CD14-positive monocyte (primary cell): ENCODE data around the gene KSR1. TPM values are rescaled to one million over a fixed set of nuclear protein-coding genes. Genes with fewer than 3 reads are reported as not detected.
A peak's percentile ranks its signal among the peaks of the same experiment; 100 is the strongest.
"Not testable (repeated sequence)": the region's sequence is repeated elsewhere in the genome, so short reads cannot be mapped to it uniquely, and the experiment has no call there.

Experiments
- DNase-seq, 3 donors: peaks; one replicate each; pipeline ENCODE4 v3.0.0-alpha.2; 2011 to 2022
- H2AFZ ChIP-seq: 2 replicates; pipeline ENCODE4 v1.6.0; 2012; ENCODE audit warnings: mild to moderate bottlenecking, low read depth, low read length, inconsistent platforms; ENCODE audit not compliant: insufficient read depth, poor library complexity, severe bottlenecking
- H3K27ac ChIP-seq, 2 donors: 1 replicate in 1 of 2; 2 replicates in 1 of 2; pipeline ENCODE4 v1.5.1; 2012 to 2013; ENCODE audit warnings: low read length in 2 of 2, control low read depth in 1 of 2, inconsistent platforms in 1 of 2, low read depth in 1 of 2, mild to moderate bottlenecking in 1 of 2
- H3K27me3 ChIP-seq, 2 donors: one replicate each; pipeline versions ENCODE4 v1.6.0 to v1.6.1; 2011 to 2013; ENCODE audit warnings: low read length in 2 of 2; ENCODE audit not compliant: control insufficient read depth in 2 of 2, insufficient read depth in 2 of 2
- H3K36me3 ChIP-seq, 2 donors: replicated peaks in 1 of 2; 1 replicate in 1 of 2; 2 replicates in 1 of 2; pipeline versions ENCODE4 v1.5.1 to v1.6.1; 2012 to 2013; ENCODE audit warnings: low read length in 2 of 2, control low read depth in 1 of 2, inconsistent platforms in 1 of 2, mild to moderate bottlenecking in 1 of 2; ENCODE audit not compliant: insufficient read depth in 2 of 2, control insufficient read depth in 1 of 2
- H3K4me1 ChIP-seq, 2 donors: 1 replicate in 1 of 2; 2 replicates in 1 of 2; pipeline versions ENCODE4 v1.5.1 to v1.6.1; 2012 to 2013; ENCODE audit warnings: low read length in 2 of 2, control low read depth in 1 of 2, inconsistent platforms in 1 of 2, mild to moderate bottlenecking in 1 of 2, moderate library complexity in 1 of 2; ENCODE audit not compliant: insufficient read depth in 2 of 2, control insufficient read depth in 1 of 2
- H3K4me2 ChIP-seq: replicated peaks from 2 replicates; pipeline ENCODE3; 2012; ENCODE audit warnings: low read length, moderate library complexity, mild to moderate bottlenecking; ENCODE audit not compliant: poor library complexity, severe bottlenecking; ENCODE audit errors: extremely low read depth
- H3K4me3 ChIP-seq, 3 experiments: fragments of 200-600 bp in 1 of 3; sonication (generic) in 1 of 3; replicated peaks in 1 of 3; 1 replicate in 2 of 3; 2 replicates in 1 of 3; pipeline ENCODE4 v1.5.1; 2011 to 2013; ENCODE audit warnings: low read length in 3 of 3, mild to moderate bottlenecking in 3 of 3, control low read depth in 2 of 3, low read depth in 2 of 3, inconsistent platforms in 1 of 3, moderate library complexity in 1 of 3
- H3K79me2 ChIP-seq: 2 replicates; pipeline ENCODE4 v1.6.0; 2012; ENCODE audit warnings: mild to moderate bottlenecking, control low read depth, inconsistent platforms, low read length, moderate library complexity; ENCODE audit not compliant: insufficient read depth
- H3K9ac ChIP-seq: 2 replicates; pipeline ENCODE4 v1.6.0; 2017; ENCODE audit warnings: low read length, mild to moderate bottlenecking; ENCODE audit not compliant: insufficient read depth, poor library complexity, severe bottlenecking
- H3K9me3 ChIP-seq, 2 donors: replicated peaks in 1 of 2; 1 replicate in 1 of 2; 2 replicates in 1 of 2; pipeline versions ENCODE4 v1.5.1 to v1.6.1; 2012 to 2013; ENCODE audit warnings: low read length in 2 of 2, control low read depth in 1 of 2; ENCODE audit not compliant: control insufficient read depth in 1 of 2, insufficient read depth in 1 of 2
- H4K20me1 ChIP-seq: 2 replicates; pipeline ENCODE4 v1.6.0; 2012; ENCODE audit warnings: mild to moderate bottlenecking, low read length, control low read depth, moderate library complexity; ENCODE audit not compliant: insufficient read depth
- H3K27ac Mint-ChIP-seq, 7 donors: one replicate each; pipeline ENCODE4 v1.8.0; 2020; ENCODE audit warnings: mild to moderate bottlenecking in 7 of 7, mixed read lengths in 7 of 7, moderate library complexity in 6 of 7, inconsistent platforms in 2 of 7
- H3K27me3 Mint-ChIP-seq, 3 donors: one replicate each; pipeline ENCODE4 v1.8.0; 2021 to 2022; ENCODE audit warnings: low read depth in 3 of 3, mild to moderate bottlenecking in 3 of 3, mixed read lengths in 3 of 3, moderate library complexity in 3 of 3, inconsistent platforms in 1 of 3
- H3K36me3 Mint-ChIP-seq, 2 donors: one replicate each; pipeline ENCODE4 v1.8.0; 2020; ENCODE audit warnings: mixed read lengths in 2 of 2, inconsistent platforms in 1 of 2, mild to moderate bottlenecking in 1 of 2
- H3K4me1 Mint-ChIP-seq: one replicate; pipeline ENCODE4 v1.8.0; 2020; ENCODE audit warnings: mild to moderate bottlenecking, mixed read lengths
- H3K4me3 Mint-ChIP-seq, 2 donors: one replicate each; pipeline ENCODE4 v1.8.0; 2020; ENCODE audit warnings: mild to moderate bottlenecking in 2 of 2, mixed read lengths in 2 of 2, moderate library complexity in 1 of 2
- H3K9me3 Mint-ChIP-seq, 7 donors: one replicate each; pipeline ENCODE4 v1.8.0; 2020 to 2022; ENCODE audit warnings: mixed read lengths in 7 of 7, mild to moderate bottlenecking in 6 of 7, moderate library complexity in 6 of 7, inconsistent platforms in 2 of 7
- CTCF ChIP-seq: fragments of 200-600 bp; IDR thresholded peaks from one replicate; pipeline ENCODE4 v1.8.0; 2022; ENCODE audit warnings: antibody characterized with exemption, mild to moderate bottlenecking
- WGBS: methylation state at CpG from one replicate; pipeline ENCODE4 v1.1.5; 2013; ENCODE audit warnings: missing lambda C conversion rate; ENCODE audit not compliant: insufficient coverage; 5-methylcytosine and 5-hydroxymethylcytosine counted together
- intact Hi-C, 2 donors: fragments of 100-400 bp; cut with micrococcal nuclease; formaldehyde crosslinking; loops; one replicate each; pipeline versions ENCODE4 v1.15.0 to v1.15.1; 2023
- polyA plus RNA-seq, 3 donors: library from polyadenylated mRNA; depleted of rRNA in 1 of 3; unstranded in 2 of 3; stranded (reverse) in 1 of 3; fragments of 300-500 nt in 2 of 3; fragments of >200 nt in 1 of 3; fragmentation: Illumina TruSeq in 2 of 3; gene quantifications; 1 replicate in 2 of 3; 2 replicates in 1 of 3; pipeline ENCODE4 v1.2.3, GENCODE V29; 2012 to 2021

Gene KSR1
- polyA plus RNA-seq, 3 donors: 1.2 to 111 (median 4.2) TPM

GRCh38 chr17:27498615-27499309 lies 42.5 kb downstream of the KSR1 start:
- no peak overlapping the region for H3K9ac ChIP-seq
- H3K4me3 ChIP-seq: no peak overlapping the region
- H4K20me1 ChIP-seq: peaks cover 76% of the 10 kb centered on the region
- H3K79me2 ChIP-seq: peaks cover 82% of the 10 kb centered on the region
- H3K27ac ChIP-seq: peak overlapping the region in 1 of 2 donors; percentile 12
- no peak overlapping the region for H3K4me2 ChIP-seq
- no peak for DNase-seq
- no peak overlapping the region for H2AFZ ChIP-seq
- Mint-ChIP-seq H3K4me1 (peaks cover 34% of the 10 kb centered on the region), H3K36me3 (peaks cover 22 to 29% of the 10 kb centered on the region in 2 donors), H3K4me3 (no peak overlapping the region), H3K27ac (peak overlapping the region in 3 of 7 donors; percentile 59 to 81 (median 67)), H3K27me3 (no peaks in the 10 kb centered on the region), H3K9me3 (peaks cover 0 to 6% (median 4%) of the 10 kb centered on the region in 7 donors)
- no peak for TF ChIP-seq CTCF
- no peaks in the 10 kb centered on the region for H3K9me3 ChIP-seq
- intact Hi-C loops: no loop called here
- peaks cover 4 to 21% of the 10 kb centered on the region in 2 donors for H3K36me3 ChIP-seq
- WGBS: 98% methylated on average over 6 of the region's 8 CpGs
- H3K27me3 ChIP-seq: no peaks in the 10 kb centered on the region
- H3K4me1 ChIP-seq: peaks cover 17 to 21% of the 10 kb centered on the region in 2 donors

GRCh38 chr17:27499451-27500265 lies 43.4 kb downstream of the KSR1 start:
- Histone ChIP-seq H3K4me3 (no peak overlapping the region), H3K79me2 (peaks cover 85% of the 10 kb centered on the region), H2AFZ (no peak overlapping the region), H4K20me1 (peaks cover 85% of the 10 kb centered on the region), H3K9me3 (no peaks in the 10 kb centered on the region), H3K4me1 (peaks cover 8 to 12% of the 10 kb centered on the region in 2 donors), H3K27ac (no peak overlapping the region), H3K27me3 (no peaks in the 10 kb centered on the region), H3K9ac (no peak overlapping the region), H3K4me2 (no peak overlapping the region), H3K36me3 (peaks cover 4 to 21% of the 10 kb centered on the region in 2 donors)
- peaks cover 25 to 35% of the 10 kb centered on the region in 2 donors for H3K36me3 Mint-ChIP-seq
- H3K27me3 Mint-ChIP-seq: no peaks in the 10 kb centered on the region
- H3K27ac Mint-ChIP-seq: peak overlapping the region in 1 of 7 donors; percentile 36
- intact Hi-C loops: no loop called here
- DNase-seq: no peak
- WGBS: 100% methylated on average over 9 of the region's 11 CpGs
- TF ChIP-seq CTCF: no peak
- H3K4me1 Mint-ChIP-seq: peaks cover 30% of the 10 kb centered on the region
- H3K4me3 Mint-ChIP-seq: no peak overlapping the region
- peaks cover 0 to 6% (median 4%) of the 10 kb centered on the region in 7 donors for H3K9me3 Mint-ChIP-seq

- H3K27ac Mint-ChIP-seq, DNase-seq, H3K4me3 Mint-ChIP-seq, H2AFZ ChIP-seq, H3K27me3 ChIP-seq, H3K27me3 Mint-ChIP-seq, H3K4me3 ChIP-seq, H3K27ac ChIP-seq, H3K9ac ChIP-seq, H3K9me3 Mint-ChIP-seq, H3K4me1 ChIP-seq, H3K9me3 ChIP-seq, intact Hi-C loops, H3K4me2 ChIP-seq: not testable (repeated sequence)
- 100% methylated on average over 1 of the region's 3 CpGs for WGBS
- H3K36me3 Mint-ChIP-seq: peaks cover 33 to 43% of the 10 kb centered on the region in 2 donors
- Histone ChIP-seq H3K79me2 (peaks cover 80% of the 10 kb centered on the region), H3K36me3 (peaks cover 4 to 21% of the 10 kb centered on the region in 2 donors), H4K20me1 (peaks cover 85% of the 10 kb centered on the region)
- H3K4me1 Mint-ChIP-seq: peaks cover 23% of the 10 kb centered on the region
Measured at GRCh38 chr17:27501338-27501737, 45.1 kb downstream of the KSR1 start.
